AG09309 (cell line): Measurements from ENCODE around the gene WT1.

Source experiments
- DNase-seq: peaks from one replicate; pipeline ENCODE4 v3.0.0-alpha.2; 2010; ENCODE audit warnings: low read depth
- H3K4me3 ChIP-seq: 2 replicates; pipeline ENCODE4 v1.5.1; 2011; ENCODE audit warnings: mild to moderate bottlenecking, low read depth, low read length, moderate library complexity; ENCODE audit not compliant: control insufficient read depth
- TF ChIP-seq, protein P1 (sequence below): IDR thresholded peaks from 2 replicates; pipeline ENCODE4 v1.5.1; 2011; ENCODE audit warnings: mild to moderate bottlenecking, low read depth, low read length, inconsistent platforms; ENCODE audit not compliant: insufficient read depth, control insufficient read depth; ENCODE audit errors: missing control alignments

WT1 gene

DNA sequence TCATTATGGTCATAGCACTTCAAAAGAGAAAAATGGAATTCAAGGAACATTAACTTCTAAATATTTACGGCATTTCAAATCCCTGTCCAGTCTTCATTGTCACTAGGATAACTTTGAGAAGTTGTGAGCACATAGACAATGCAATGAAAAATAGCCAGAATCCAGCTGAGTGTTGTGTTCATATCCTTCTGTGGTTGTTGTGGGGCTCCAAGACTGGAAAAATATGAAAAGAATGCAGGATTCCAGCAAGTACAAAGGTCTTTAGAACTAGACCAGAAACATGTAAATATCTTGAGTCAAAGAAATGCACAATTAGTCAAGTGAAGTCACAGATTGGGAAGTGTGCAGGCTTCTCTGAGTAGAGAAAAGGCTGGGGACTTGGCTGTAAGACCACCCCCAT is 68.7 kb downstream of the WT1 start:
- no peak for DNase-seq
- no peak overlapping the region for H3K4me3 ChIP-seq
- TF ChIP-seq, protein P1, sequence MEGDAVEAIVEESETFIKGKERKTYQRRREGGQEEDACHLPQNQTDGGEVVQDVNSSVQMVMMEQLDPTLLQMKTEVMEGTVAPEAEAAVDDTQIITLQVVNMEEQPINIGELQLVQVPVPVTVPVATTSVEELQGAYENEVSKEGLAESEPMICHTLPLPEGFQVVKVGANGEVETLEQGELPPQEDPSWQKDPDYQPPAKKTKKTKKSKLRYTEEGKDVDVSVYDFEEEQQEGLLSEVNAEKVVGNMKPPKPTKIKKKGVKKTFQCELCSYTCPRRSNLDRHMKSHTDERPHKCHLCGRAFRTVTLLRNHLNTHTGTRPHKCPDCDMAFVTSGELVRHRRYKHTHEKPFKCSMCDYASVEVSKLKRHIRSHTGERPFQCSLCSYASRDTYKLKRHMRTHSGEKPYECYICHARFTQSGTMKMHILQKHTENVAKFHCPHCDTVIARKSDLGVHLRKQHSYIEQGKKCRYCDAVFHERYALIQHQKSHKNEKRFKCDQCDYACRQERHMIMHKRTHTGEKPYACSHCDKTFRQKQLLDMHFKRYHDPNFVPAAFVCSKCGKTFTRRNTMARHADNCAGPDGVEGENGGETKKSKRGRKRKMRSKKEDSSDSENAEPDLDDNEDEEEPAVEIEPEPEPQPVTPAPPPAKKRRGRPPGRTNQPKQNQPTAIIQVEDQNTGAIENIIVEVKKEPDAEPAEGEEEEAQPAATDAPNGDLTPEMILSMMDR = no peak

- DNase-seq = no peak
- TF ChIP-seq, protein P1 = no peak
- no peak overlapping the region for H3K4me3 ChIP-seq
Observed at GRCh38 chr11:32365192-32365591, 70.1 kb downstream of the WT1 start.

DNA sequence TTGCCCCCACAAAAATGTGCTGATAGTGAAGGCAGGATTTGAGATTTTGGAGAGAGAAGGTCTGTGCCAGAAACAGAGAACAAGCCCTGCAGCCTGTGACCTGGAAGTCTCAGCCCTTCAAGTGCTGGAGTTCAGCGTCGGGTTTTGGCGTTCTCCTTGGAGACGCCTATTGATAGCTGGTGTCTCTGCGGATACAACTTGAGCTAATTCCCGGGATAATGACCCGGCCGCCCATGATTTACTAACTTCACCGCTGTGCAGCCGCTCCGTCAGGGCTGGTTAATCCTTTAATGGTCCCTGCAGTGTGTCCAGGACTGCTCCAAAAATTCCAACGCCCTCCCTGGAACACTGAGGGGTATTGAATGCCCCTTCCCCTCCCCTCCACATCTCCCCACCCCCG is 76.6 kb downstream of the WT1 start:
- no peak for DNase-seq
- TF ChIP-seq, protein P1 = no peak
- no peak overlapping the region for H3K4me3 ChIP-seq

GRCh38 chr11:32353884-32354283 is 81.5 kb downstream of the WT1 start:
- TF ChIP-seq, protein P1 = no peak
- no peak for DNase-seq

GRCh38 chr11:32348502-32348901 is 86.8 kb downstream of the WT1 start:
- TF ChIP-seq, protein P1 = no peak
- DNase-seq = no peak
- no peak overlapping the region for H3K4me3 ChIP-seq

More at GRCh38 chr11:32353884-32354283, 81.5 kb downstream of the WT1 start:
- no peak overlapping the region for H3K4me3 ChIP-seq

- DNase-seq = no peak
- TF ChIP-seq, protein P1 = no peak
- H3K4me3 ChIP-seq = no peak overlapping the region
Observed at GRCh38 chr11:32344946-32345345, 90.4 kb downstream of the WT1 start.

- no peak overlapping the region for H3K4me3 ChIP-seq
- DNase-seq = no peak
- TF ChIP-seq, protein P1 = no peak
Observed at GRCh38 chr11:32343325-32344008, 91.9 kb downstream of the WT1 start.
